GM21381 (cell line): ENCODE measurements around the gene BAIAP3.

Experiments
- ATAC-seq: cut with Tn5 transposase; IDR thresholded peaks from one replicate; pipeline ENCODE4 v1.9.1; 2021; ENCODE audit warnings: mild to moderate bottlenecking, moderate library complexity; ENCODE audit not compliant: unreplicated experiment

BAIAP3 gene

GRCh38 chr16:1299012-1299867 lies 34.2 kb upstream of the BAIAP3 start:
- ATAC-seq = no peak

GRCh38 chr16:1299868-1300203 lies 33.6 kb upstream of the BAIAP3 start:
- no peak for ATAC-seq

GRCh38 chr16:1300664-1301476 lies 32.6 kb upstream of the BAIAP3 start:
- ATAC-seq = peak; percentile 44

GRCh38 chr16:1301562-1301961 lies 31.9 kb upstream of the BAIAP3 start:
- no peak for ATAC-seq

GRCh38 chr16:1305823-1306222 lies 27.6 kb upstream of the BAIAP3 start:
- ATAC-seq = no peak

- no peak for ATAC-seq
Observed at GRCh38 chr16:1306334-1306733, 27.1 kb upstream of the BAIAP3 start.

GRCh38 chr16:1308036-1308976 lies 25.1 kb upstream of the BAIAP3 start:
- no peak for ATAC-seq

GRCh38 chr16:1308977-1309885 lies 24.2 kb upstream of the BAIAP3 start, which contains the start of gene UBE2I:
UBE2I (plus strand) TSS chr16:1309636; CDS start chr16:1314031, 4,395 bp downstream.
- peak; percentile 59 for ATAC-seq

GRCh38 chr16:1309888-1310831 lies 23.3 kb upstream of the BAIAP3 start:
- peak; percentile 23 for ATAC-seq

- no peak for ATAC-seq
Observed at GRCh38 chr16:1310832-1311200, 22.6 kb upstream of the BAIAP3 start.

GRCh38 chr16:1311212-1311737 lies 22.2 kb upstream of the BAIAP3 start:
- ATAC-seq = no peak

- no peak for ATAC-seq
Observed at GRCh38 chr16:1311738-1312466, 21.5 kb upstream of the BAIAP3 start.

- ATAC-seq = no peak
Observed at GRCh38 chr16:1312467-1312816, 21.0 kb upstream of the BAIAP3 start.

GRCh38 chr16:1312903-1313302 lies 20.5 kb upstream of the BAIAP3 start:
- no peak for ATAC-seq

- no peak for ATAC-seq
Observed at GRCh38 chr16:1313721-1314369, 19.6 kb upstream of the BAIAP3 start.

GRCh38 chr16:1314399-1315068 lies 18.9 kb upstream of the BAIAP3 start:
- no peak for ATAC-seq
